NCI-H187 (cell line): Measurements from ENCODE around the gene URB2.
A peak's percentile ranks its signal among the peaks of the same experiment; 100 is the strongest.
"Not testable (repeated sequence)": the region's sequence is repeated elsewhere in the genome, so short reads cannot be mapped to it uniquely, and the experiment has no call there.

ENCODE experiments used
- DNase-seq, 2 experiments: peaks; one replicate each; lab custom pipeline; 2025; lab: John Stamatoyannopoulos, UW

Gene URB2

DNA sequence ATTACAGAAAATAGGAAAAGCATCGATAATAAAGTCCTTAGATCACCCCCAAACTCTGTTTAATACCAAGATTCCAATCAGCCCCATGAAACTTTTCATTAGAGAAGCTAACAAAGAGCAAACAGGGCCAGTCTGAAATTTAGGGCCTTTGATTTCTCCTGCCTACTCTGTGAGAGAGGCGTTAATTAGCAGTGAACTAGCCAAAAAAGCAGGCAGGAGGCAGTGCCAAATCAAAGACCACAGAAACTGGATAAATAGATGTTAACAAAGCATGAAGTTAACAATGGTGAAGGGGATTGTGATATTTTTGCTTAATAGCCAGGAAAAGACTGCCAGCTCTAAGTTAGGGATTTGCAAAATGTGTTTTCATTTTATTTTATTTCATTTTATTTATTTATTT is 11.3 kb upstream of the URB2 start:
- DNase-seq: no peak

GRCh38 chr1:229617351-229618100 is 8.5 kb upstream of the URB2 start:
- no peak for DNase-seq

DNA sequence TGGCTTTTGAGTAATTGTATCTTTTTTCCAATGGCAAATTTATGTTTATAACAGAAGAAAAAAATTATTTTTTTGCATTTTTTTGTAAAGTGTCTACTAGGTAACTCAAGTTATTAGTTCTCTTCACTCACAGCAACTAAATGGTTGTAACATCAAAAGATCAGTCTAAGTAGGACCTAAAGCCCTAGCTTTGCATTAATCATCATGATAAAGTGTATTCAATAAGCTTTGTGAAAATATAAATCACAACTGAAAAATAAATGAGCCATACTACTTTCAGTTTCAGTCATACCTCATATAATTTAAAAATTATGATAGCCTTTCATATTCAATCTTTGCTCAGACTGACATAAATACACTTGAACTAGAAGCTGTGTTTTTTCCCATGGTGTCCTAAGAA is 7.0 kb upstream of the URB2 start:
- DNase-seq: no peak

DNA sequence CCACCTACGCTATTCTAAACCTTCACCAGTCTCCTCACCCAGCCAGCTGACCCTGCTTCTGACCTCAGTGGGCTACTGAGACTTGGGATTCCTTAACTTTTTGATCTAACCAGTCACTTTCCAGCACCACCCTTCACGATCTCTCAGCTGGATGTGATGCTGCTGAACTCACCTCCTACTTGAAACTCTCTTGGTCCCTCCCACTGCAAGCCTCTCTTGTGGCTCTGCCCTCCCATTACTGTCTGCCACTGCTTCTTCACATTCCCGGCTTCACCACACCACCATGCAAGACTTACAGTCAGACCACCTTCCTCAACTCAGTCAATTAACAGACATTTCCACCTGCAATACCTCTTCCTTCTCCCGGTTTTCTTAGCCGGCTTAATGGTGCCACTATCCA is 6.4 kb upstream of the URB2 start:
- no peak for DNase-seq

DNA sequence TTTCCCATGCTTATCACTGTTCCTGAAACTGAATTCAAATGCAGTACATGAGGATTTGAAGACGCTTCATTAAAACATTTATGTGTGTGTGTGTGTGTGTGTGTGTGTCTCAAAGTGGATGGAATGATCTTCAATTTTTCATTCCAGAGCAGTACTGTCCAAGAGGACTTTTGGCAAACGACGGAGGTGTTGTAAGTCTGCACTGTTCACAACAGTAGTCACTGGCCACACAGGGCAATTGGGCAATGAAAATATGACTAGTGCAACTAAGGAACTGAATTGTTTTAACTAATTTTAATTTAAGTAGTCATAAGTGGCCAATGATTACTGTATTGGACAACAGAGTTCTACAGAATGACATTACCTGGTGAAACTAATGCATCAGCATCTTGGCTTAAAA is 5.2 kb upstream of the URB2 start:
- no peak for DNase-seq

GRCh38 chr1:229621663-229622062 is 4.4 kb upstream of the URB2 start:
- DNase-seq: no peak

- DNase-seq: not testable (repeated sequence)
These were observed 3.4 kb upstream of the URB2 start for GRCh38 chr1:229622641-229623120.

GRCh38 chr1:229623225-229623624 is 2.8 kb upstream of the URB2 start:
- DNase-seq: no peak

- DNase-seq: no peak
These were observed 2.2 kb upstream of the URB2 start for GRCh38 chr1:229623838-229624237.

DNA sequence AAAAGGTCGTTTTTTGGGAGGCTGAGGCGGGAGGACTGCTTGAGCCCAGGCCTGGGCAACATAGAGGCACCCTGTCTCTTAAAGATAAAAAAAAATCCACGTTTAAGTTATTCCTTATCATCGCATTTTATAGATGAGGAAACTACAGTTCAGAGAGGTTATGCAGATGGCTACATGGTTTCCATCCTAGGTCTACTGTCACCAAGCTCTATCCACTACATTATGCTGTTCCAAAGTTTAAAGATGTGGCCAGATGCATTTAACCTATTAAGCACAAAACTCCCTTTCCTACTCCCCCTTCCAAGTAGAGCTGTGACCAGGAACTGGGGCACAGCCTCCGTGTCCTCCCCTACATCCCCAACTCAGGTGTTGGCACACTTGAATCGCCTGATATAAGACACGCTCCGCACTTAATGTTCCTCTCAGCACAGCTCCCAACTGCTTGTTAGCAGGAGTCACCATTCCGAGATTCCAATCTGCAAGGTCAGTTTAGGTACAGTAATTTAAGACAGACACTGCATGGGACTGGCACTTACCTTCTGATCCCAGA is 1.5 kb upstream of the URB2 start:
- no peak for DNase-seq

DNA sequence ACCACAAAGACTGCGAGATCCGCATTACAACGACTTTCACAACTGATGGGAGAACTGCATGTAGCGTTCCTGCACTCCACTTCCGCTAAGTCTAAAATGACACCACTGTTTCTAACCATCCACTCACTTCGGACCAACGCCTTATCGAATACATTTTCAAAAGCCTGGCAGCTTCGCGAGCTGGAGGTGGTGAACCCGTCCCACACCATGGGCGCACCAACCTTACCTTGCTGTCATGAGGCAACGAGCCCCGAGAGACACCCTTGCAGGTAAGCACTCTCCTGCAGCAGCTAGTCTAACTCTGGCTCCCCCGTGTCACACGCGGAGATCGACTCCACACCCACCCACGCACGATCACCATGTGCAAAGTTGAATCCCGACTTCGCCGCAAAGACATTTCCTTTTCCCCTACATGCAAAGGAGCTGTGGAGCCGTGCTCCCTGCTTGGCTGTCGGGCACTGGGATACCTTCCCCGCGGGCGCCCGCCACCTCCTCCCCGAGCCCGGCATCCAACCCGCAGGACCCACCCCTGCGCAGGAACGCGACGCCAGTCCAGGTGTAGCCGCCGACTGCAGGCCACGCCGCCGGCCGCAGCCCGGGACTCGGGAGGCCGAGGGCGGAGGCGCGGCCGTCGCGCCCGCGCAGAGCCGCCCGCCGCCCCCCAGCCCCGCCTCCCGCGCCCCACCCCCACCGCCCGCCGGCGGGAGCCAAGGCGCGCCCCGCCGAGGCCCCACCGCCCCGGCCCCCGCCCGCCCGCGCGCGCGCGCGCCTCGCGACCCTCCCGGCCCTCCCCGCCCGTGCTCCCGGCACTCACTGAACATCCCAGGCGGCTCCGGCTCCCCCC is 754 bp upstream of the URB2 start:
- peak; percentile 4 to 23 for DNase-seq

DNA sequence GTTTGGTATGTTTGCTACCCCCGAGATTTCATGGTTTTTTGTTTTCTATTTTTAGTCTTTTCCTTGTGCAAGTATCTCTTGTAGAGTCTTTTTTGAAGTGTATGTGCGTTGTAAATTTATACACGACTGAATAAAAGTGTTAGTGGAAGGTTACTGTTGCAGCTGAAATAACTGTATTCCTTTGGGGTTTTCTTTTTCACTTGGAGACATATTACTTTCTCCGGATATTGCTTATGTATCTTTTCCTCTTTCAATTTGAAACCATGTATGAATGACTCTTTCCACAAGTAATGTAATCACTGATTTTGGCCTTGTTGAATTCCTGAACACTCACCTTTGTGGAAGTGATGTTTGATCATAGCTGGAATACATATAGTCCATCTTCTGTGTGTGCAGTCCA is 956 bp downstream of the URB2 start:
- no peak for DNase-seq

GRCh38 chr1:229629261-229629660 is 3.2 kb downstream of the URB2 start:
- DNase-seq: no peak

DNA sequence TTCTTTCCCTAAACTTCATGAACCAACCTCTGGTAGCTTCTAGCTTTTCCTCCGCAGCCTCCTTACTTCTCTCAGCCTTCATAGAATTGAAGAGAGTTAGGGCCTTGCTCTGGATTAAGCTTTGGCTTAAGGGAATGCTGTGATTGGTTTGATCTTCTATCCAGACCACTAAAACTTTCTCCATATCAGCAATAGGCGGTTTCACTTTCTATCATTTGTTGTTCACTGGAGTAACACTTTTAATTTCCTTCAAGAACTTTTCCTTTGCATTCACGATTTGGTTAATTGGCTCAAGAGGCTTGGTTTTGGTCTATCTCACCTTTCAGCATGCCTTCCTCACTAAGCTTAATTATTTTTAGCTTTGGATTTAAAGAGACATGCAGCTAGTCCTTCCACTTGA is 5.1 kb downstream of the URB2 start:
- DNase-seq: no peak

DNA sequence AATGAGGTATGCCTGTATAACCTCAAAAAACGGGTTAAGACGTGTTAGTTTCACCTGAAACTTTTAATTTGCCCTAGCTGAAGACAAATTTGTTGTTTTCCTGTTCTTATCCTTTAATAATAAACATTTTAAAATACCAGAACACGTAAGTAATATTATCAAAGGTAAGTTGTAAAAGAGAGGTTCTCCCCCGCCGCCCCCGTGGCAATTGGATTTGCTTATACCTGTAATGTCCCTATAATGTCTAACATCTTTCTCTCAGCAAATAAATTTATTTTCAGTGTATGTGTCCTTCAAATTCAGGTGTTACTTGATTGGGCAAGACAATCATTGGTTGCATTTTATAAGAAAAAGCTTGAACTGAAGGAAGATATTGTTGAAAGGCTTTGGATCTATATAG is 5.9 kb downstream of the URB2 start:
- no peak for DNase-seq

GRCh38 chr1:229636042-229636441 is 10.0 kb downstream of the URB2 start:
- no peak for DNase-seq

- DNase-seq: no peak
These were observed 11.7 kb downstream of the URB2 start for GRCh38 chr1:229637746-229638145.

GRCh38 chr1:229640455-229640854 is 14.4 kb downstream of the URB2 start:
- DNase-seq: no peak

GRCh38 chr1:229641306-229641705 is 15.3 kb downstream of the URB2 start:
- no peak for DNase-seq

DNA sequence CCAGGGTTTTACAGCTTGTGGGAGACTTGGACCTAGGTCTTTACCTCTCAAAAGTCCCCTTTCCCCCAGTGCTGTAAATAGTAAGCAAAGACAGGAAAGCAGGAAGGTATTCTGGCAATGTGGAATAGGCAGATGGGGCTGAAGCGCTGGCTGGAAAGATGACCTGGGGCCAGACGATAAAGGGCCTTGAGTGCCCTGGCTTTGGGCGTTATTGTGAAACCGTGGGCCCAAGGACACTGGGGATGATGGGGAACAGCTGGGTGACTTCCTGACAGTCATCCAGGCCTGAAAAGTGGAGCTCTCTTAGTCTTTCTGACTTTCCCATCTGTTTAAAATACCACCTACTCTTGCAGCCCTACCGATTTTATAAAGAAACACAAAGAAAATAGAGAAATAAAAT is 16.3 kb downstream of the URB2 start:
- no peak for DNase-seq

- DNase-seq: no peak
These were observed 16.9 kb downstream of the URB2 start for GRCh38 chr1:229642970-229643369.

DNA sequence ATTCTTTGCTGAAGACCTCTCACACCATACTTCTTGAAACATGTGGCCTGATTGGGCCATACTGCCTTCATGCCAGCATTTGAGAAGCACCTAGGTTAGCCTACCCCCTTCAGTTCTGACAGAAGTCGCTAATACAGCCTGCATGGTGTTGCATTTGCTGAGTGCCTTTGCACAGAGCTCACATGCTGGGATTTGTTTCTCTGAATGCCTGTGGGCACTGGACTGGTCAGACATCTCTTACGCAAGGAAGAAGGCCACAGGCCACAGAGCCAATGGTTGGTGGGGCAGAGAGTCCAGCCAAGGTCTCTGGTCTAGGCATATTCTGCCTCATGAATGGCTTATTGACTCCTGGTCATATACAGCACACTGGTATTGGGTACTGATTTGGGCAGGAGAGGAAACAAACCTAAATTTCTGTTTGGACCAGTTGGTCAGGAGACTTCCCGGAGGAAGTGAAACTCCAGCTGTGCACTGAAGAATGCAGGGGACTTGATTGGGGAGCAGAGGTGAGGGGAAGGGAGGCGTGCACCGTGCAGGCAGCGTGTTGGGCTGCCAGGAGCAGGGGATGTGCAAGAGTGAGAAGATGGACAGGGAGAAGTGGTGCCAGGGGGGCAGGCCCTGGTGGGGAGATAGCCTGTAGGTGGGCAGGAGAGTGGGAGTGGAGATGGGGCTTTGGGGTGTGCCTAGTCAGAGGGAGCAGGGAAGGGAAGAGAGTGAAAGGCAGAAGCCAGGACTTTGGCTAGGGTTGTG is 18.1 kb downstream of the URB2 start:
- DNase-seq: no peak
